ENCODE results near the gene MFAP3L.

GRCh38 chr4:170057866-170058265 lies 31.7 kb upstream of the MFAP3L start:
- TF ChIP-seq CTCF (IDR thresholded peaks at IDR 0.05) (no peak), EP300 (IDR thresholded peaks at IDR 0.05) (no peak), POLR2A (IDR thresholded peaks at IDR 0.05; ENCODE audit: low read depth) (no peak), POLR2AphosphoS5 (IDR thresholded peaks at IDR 0.05) (no peak)
